Heart left ventricle (tissue), 13 donors: Measurements from ENCODE around the gene OR13C3.

Experiments
- POLR2A ChIP-seq, 2 donors: fragments of 450-650 bp; IDR thresholded peaks; one replicate each; pipeline ENCODE4 v1.6.1; 2017; ENCODE audit warnings: antibody characterized with exemption in 2 of 2, mild to moderate bottlenecking in 2 of 2, moderate library complexity in 2 of 2
- TF ChIP-seq, protein P1 (sequence below), 12 donors: fragments of 200-600 bp; sonication (generic) in 4 of 12; IDR thresholded peaks; one replicate each; pipeline versions ENCODE4 v1.5.0 to v1.8.0; 2018 to 2022; ENCODE audit warnings: antibody characterized with exemption in 12 of 12, mild to moderate bottlenecking in 5 of 12
- donor health status: ischemic (EF 13 %, LVEDD 7.1; RV severe dilation, severe dysfunction).
- donor health status: DM: no; HTN: yes; CAD: no.
- donor health status: DM: no; HTN: no; CAD: no.
- donor health status: ischemic (EF 25% LVEDD 6.9; RV normal size, moderate dysfunction).
- donor health status: ischemic (EF 25% LVEDD 5.7; RV mildly dilated, moderate dysfunction).
- donor health status: ischemic (EF 35%, LVEDD 5.7; RV mildly dilated, moderate dysfunction).
- donor health status: nonischemic (EF 11% LVEDD 7.7; RV severe dilation, severe dysfunction).
- donor health status: DM: yes; HTN: yes; CAD: no.
- donor health status: PGD.
- donor health status: ischemic (EF 29% LVEDD 5.4; RV normal size, mild dysfunction).
- donor health status: nonischemic (EF 23%, LVEDD 6.1; RV moderate dilation, normal function).

DNA sequence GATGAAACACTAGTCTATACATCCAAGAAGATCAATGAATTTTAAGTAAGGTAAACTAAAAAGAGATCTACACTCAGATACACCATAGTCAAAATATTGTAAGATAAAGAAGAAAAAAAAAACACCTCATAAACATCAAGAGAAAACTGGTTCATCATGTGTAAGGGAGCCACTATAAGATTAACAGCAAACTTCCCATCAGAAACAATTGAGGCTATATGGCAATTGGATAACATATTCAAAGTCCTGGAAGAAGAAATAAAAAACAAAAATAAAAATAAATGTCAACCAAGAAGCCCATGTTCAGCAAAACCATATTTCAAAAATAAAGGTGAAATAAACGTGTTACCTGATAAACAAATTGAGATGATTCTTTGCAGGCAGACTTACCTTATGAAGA lies 36.0 kb upstream of the OR13C3 start:
- TF ChIP-seq, protein P1, sequence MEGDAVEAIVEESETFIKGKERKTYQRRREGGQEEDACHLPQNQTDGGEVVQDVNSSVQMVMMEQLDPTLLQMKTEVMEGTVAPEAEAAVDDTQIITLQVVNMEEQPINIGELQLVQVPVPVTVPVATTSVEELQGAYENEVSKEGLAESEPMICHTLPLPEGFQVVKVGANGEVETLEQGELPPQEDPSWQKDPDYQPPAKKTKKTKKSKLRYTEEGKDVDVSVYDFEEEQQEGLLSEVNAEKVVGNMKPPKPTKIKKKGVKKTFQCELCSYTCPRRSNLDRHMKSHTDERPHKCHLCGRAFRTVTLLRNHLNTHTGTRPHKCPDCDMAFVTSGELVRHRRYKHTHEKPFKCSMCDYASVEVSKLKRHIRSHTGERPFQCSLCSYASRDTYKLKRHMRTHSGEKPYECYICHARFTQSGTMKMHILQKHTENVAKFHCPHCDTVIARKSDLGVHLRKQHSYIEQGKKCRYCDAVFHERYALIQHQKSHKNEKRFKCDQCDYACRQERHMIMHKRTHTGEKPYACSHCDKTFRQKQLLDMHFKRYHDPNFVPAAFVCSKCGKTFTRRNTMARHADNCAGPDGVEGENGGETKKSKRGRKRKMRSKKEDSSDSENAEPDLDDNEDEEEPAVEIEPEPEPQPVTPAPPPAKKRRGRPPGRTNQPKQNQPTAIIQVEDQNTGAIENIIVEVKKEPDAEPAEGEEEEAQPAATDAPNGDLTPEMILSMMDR (IDR thresholded peaks at IDR 0.05) = no peak
- TF ChIP-seq POLR2A (IDR thresholded peaks at IDR 0.05) = no peak
